GM21528 (cell line): ENCODE measurements around the gene CEP164.

Source experiments
- ATAC-seq: cut with Tn5 transposase; IDR thresholded peaks from one replicate; pipeline ENCODE4 v1.9.1; 2021; ENCODE audit warnings: mild to moderate bottlenecking, moderate library complexity; ENCODE audit not compliant: unreplicated experiment, low FRiP score

CEP164 gene

GRCh38 chr11:117356126-117356890 lies 28.7 kb downstream of the CEP164 start:
- ATAC-seq, result no peak

DNA sequence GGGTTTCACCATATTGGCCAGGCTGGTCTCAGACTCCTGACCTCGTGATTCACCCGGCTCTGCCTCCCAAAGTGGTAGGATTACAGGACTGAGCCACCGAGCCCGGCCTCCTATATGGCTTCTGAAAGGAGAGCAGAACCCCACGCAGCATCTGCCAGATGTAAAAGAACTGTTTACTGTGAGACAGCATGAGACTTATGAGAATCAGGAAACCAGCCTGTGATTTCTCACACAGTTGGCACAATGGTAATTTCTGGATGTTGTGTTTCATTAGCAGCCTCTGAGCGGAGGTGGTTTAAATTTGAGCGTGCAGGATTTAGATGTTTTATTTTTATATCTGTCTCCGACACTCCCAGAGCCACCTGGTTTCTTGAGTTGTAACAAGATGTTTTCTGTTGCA lies 33.8 kb downstream of the CEP164 start:
- no peak for ATAC-seq

- no peak for ATAC-seq
Observed at GRCh38 chr11:117366248-117366647, 38.6 kb downstream of the CEP164 start.

- ATAC-seq, result no peak
Observed at GRCh38 chr11:117366875-117367274, 39.2 kb downstream of the CEP164 start.

DNA sequence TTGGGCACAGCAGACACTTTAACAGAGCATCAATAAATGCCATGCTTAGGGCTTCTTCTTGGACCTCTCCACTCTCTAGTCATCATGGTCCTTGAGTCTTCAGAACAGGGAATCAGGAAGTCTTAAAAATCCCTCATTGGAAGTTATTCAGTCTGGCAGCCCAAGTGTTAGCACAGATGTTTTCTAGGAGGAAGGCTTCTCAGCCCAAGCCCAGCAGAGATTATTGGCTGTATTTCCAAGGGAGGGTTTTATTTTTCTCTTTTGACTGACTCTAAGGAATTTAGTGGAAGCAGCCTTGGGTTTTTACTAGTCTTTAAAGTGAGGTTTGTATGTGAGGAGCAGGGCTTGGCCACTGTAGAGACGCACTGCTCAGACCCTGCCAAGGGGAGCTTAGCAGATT lies 41.9 kb downstream of the CEP164 start:
- ATAC-seq, result no peak

- no peak for ATAC-seq
Observed at GRCh38 chr11:117371453-117371852, 43.8 kb downstream of the CEP164 start.

DNA sequence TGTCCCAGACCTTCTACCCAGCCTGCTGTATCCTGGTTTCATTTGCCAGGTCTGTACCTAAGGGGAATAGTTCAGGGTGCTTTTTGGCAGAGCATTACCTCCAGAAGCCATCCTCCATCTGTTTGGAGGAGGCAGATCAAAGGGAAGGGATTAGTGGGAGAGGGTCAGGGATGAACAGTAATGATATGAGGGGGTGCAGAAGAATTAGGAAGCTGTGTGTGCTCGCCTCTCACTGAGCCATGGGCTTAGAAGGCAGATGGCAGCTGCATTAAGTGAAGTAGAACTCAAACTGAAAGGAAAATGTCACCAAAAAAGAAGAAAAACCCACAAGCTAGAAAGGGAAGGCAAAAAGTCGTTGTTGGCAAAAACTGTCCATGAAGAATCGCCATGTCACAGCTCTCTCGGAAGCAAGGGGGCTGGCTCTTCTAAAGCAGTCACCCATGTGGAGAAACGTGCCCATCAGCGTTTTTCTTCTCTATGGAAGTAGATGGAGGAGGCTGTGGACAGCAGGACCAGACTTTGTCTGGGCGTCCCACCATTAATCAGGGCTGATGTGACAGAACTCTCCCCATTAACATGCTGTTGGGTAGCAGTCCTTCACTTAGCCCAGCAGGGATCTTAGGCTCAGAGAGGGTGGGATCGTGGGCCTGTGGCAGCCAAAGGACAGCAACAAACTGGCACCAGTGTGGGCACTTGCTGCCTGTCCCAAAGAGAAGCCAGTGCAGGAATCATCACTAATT lies 46.8 kb downstream of the CEP164 start:
- no peak for ATAC-seq

- ATAC-seq, result no peak
Observed at GRCh38 chr11:117375960-117376359, 48.3 kb downstream of the CEP164 start.

- no peak for ATAC-seq
Observed at GRCh38 chr11:117376517-117376916, 48.9 kb downstream of the CEP164 start.

DNA sequence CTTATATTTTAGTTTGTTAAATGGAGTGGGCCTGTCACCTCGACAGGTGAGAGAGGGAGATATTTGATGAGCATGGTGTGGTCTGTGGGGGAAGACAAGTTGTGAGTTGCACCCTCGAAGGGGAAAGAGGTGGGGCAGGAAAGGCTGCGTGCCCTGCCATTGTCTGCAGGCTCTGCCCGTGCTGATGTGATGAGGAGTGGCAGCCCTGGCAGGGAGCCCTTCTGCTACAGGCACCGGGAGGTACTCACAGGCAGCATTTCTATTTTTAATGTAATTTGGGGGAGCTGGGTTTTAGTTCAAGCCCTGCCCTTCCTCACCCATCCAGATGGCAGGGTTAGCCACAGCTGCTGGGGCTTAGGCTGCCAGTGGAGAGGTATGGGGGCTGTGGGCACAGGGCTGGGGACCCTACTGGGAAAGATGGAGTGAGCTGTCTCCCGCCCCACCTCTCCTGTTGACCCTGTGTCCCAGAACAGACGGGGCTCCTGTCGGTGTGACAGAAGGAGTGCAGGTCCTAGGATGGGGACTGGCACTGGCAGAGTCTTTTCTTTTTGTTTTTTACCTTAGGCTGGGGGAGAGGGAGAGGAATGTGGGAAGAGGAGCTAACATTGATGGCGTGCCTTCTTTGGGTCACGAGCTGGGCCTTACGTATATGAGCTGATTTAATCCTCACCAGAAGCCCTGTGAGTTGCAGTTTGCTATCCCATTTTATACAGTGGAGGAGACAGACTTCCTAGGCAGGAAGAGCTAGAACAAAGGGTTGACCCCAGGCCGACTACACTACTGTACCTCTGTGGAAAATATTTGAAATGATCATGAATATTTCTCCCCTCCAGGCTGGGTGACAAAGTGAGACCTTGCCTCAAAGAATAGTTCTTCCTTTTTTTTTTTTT lies 51.6 kb downstream of the CEP164 start:
- ATAC-seq, result no peak

- ATAC-seq, result no peak
Observed at GRCh38 chr11:117380676-117381075, 53.0 kb downstream of the CEP164 start.

- no peak for ATAC-seq
Observed at GRCh38 chr11:117381481-117382387, 54.1 kb downstream of the CEP164 start.

DNA sequence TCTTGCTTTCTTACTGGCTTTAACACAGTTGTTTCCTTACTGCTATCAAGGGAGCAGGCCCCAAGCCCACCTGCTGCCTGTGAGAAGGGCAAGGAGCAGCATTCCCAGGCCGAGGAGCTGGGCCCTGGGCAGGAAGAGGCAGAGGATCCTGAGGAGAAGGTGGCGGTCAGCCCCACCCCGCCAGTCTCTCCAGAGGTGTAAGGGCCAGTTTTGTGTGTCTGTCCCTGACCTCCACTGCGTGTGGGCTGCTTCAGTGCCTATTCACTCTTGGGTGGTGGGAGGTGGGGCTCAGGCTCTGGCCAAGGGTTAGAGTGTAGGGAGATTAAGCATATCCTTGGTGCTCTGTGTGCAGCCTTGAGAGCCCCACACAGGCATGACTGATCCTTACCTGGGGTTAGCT lies 55.1 kb downstream of the CEP164 start:
- no peak for ATAC-seq

DNA sequence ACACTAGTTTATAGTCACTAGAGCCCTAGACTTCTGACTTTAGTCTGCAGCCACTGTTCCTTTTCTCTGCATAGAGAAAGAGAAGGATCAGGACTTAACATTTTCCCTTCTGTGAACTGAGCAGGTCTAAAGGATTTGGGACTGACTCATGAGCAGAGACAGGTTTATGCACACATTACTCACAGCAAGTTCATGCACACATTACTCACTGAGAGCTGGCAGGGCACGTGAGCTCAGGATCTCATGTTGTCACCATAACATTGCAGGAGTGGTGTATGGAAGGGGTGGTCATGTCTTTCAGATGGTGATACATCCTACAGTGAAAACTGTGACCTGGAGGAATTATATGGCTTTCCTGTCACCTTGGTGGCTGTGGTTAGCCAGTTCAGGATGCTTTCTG lies 56.4 kb downstream of the CEP164 start:
- no peak for ATAC-seq

DNA sequence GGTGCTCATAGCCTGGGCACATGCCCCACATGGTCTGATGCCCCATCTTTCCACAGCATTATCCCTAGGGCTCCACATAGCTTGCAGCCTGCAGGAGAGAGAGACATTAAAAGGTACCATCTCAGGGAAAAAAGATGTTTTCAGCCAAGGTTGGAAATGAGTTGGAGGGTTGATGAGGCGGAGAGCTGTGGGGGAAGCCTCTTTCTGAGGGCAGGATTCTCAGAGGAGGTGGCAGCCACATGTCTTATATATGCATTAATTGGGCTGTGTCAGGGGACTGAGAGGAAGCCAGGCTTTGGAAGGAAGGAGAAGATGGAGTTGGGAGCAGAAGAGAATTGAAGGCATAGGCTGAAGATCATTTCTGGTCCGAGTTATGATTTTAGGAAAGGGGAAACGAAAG lies 57.8 kb downstream of the CEP164 start:
- ATAC-seq, result no peak

DNA sequence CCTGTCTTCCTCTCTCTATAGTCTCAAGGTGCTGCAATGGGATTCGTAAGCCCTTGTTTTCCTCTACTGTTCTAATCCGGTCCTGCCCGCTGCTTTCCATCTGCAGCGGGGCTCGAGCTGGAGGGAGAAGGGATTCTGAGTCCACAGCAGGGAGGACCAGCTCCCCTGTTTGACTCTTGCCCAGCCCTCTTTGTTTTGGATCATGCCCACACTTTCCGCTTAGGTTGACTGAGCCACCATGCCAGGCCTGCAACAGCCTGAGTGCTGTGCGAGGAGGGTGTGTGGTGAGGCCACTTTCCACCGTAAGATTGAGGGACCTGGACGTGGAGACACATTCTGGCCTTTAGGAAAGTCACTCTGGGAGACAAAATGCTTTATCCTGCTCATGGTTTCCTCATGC lies 58.3 kb downstream of the CEP164 start:
- ATAC-seq, result no peak

GRCh38 chr11:117387992-117388755 lies 60.5 kb downstream of the CEP164 start:
- no peak for ATAC-seq

DNA sequence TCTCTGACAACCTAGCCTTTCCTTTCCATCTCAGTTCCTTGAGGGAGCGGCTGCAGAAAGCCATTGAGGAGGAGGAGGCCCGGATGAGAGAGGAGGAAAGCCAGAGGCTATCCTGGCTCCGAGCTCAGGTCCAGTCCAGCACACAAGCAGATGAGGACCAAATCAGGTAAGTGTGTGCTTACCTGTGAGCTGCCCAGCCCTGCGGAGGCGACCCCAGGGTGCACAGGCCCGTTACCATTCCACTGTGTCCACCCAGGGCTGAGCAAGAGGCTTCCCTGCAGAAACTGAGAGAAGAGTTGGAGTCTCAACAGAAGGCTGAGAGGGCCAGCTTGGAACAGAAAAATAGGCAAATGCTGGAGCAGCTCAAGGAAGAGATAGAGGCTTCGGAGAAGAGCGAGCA lies 63.1 kb downstream of the CEP164 start:
- ATAC-seq, result no peak

DNA sequence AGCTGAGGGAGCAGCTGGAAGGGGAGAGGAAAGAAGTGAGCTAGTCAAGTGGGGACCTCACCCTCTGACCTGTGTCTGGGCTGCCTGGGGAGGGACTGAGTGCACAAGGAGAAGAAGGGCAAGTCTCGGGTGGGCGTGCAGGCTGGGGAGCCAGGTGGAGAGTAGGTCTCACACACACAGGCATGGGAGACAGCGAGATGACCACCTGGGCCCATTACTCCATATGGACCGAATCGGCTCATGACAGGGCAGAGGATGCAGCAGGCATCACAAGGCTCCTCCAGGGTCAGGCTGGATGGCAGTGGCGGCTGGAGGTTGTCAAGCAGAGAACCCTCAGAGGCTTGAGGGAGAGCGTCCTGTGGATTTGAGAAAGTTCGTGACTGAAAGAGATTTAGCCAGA lies 63.5 kb downstream of the CEP164 start:
- ATAC-seq, result no peak
